Measurements from ENCODE around the gene TMEM219.

TMEM219 gene

GRCh38 chr16:30009990-30010843 is 48.3 kb downstream of the TMEM219 start (continued):
- no peak for TF ChIP-seq ZNF248 (tag by site-specific recombination; IDR thresholded peaks at IDR 0.05)
- peak; percentile 43 for TF ChIP-seq GLIS1 (tag by site-specific recombination; IDR thresholded peaks at IDR 0.05)
- peak; percentile 74 for TF ChIP-seq PATZ1 (tag by site-specific recombination; IDR thresholded peaks at IDR 0.05)
- no peak for TF ChIP-seq ZNF571 (tag by site-specific recombination; IDR thresholded peaks at IDR 0.05)
- peak; percentile 80 for TF ChIP-seq ZFP69B (tag by site-specific recombination; IDR thresholded peaks at IDR 0.05)
- no peak for TF ChIP-seq OSR2 (tag by site-specific recombination; IDR thresholded peaks at IDR 0.05)
- TF ChIP-seq ZNF692 (tag by site-specific recombination; IDR thresholded peaks at IDR 0.05): peak; percentile 83
- TF ChIP-seq ZNF2 (tag by site-specific recombination; IDR thresholded peaks at IDR 0.05): 0 out of 2 replicates have a peak, but pooled peaks have one; percentile 13
- no peak for TF ChIP-seq ZBTB1 (tag by site-specific recombination; IDR thresholded peaks at IDR 0.05)
- TF ChIP-seq ZBTB8A (tag by site-specific recombination; IDR thresholded peaks at IDR 0.05): 0 out of 2 replicates have a peak, but pooled peaks have one; percentile 46
- no peak for TF ChIP-seq ZNF449 (tag by site-specific recombination; IDR thresholded peaks at IDR 0.05)
- TF ChIP-seq ZNF701 (tag by site-specific recombination; IDR thresholded peaks at IDR 0.05): 0 out of 2 replicates have a peak, but pooled peaks have one; percentile 42
- no peak for TF ChIP-seq PBX3 (CRISPR knock-in tag; IDR thresholded peaks at IDR 0.05)
- no peak for TF ChIP-seq ZBTB10 (tag by site-specific recombination; IDR thresholded peaks at IDR 0.05)
- TF ChIP-seq GLIS2 (tag by site-specific recombination; IDR thresholded peaks at IDR 0.05): peak; percentile 86
- TF ChIP-seq ZNF600 (tag by site-specific recombination; IDR thresholded peaks at IDR 0.05): no peak
- TF ChIP-seq ZNF221 (tag by site-specific recombination; IDR thresholded peaks at IDR 0.05; ENCODE audit: borderline replicate concordance): no peak
- TF ChIP-seq ZSCAN5A (tag by site-specific recombination; IDR thresholded peaks at IDR 0.05): no peak
- TF ChIP-seq PRDM10 (tag by site-specific recombination; IDR thresholded peaks at IDR 0.05): peak; percentile 41; the same call in 1 of the 2 replicates
- no peak for TF ChIP-seq PRDM1 (tag by site-specific recombination; IDR thresholded peaks at IDR 0.05)
- peak; percentile 81 for TF ChIP-seq ZBTB20 (tag by site-specific recombination; IDR thresholded peaks at IDR 0.05)
- 0 out of 2 replicates have a peak, but pooled peaks have one; percentile 25 for TF ChIP-seq ZSCAN16 (tag by site-specific recombination; IDR thresholded peaks at IDR 0.05)
- no peak for TF ChIP-seq ZNF704 (tag by site-specific recombination; IDR thresholded peaks at IDR 0.05)

All from HEK293 (cell line).